Left kidney (tissue), 2 donors: Measurements from ENCODE around the gene ITGBL1. TPM values are rescaled to one million over a fixed set of nuclear protein-coding genes. Genes with fewer than 3 reads are reported as not detected.

Experiments used
- DNase-seq: peaks from one replicate; pipeline ENCODE4 v3.0.0-alpha.2; 2013
- polyA plus RNA-seq: library from polyadenylated mRNA; unstranded; fragments of 120-200 nt; gene quantifications from one replicate; pipeline ENCODE4 v1.2.1, GENCODE V29; 2013; ENCODE audit not compliant: insufficient read length

Gene ITGBL1
- polyA plus RNA-seq, 1 donor: 0.90 TPM

- no peak for DNase-seq
Observed at GRCh38 chr13:101700598-101700997, 248.1 kb downstream of the ITGBL1 start.

- DNase-seq: no peak
Observed at GRCh38 chr13:101703081-101703480, 250.6 kb downstream of the ITGBL1 start.

GRCh38 chr13:101703838-101704237 lies 251.4 kb downstream of the ITGBL1 start:
- DNase-seq: no peak

GRCh38 chr13:101706651-101707050 lies 254.2 kb downstream of the ITGBL1 start:
- DNase-seq: no peak

GRCh38 chr13:101707659-101708058 lies 255.2 kb downstream of the ITGBL1 start:
- no peak for DNase-seq

GRCh38 chr13:101708115-101708514 lies 255.6 kb downstream of the ITGBL1 start:
- no peak for DNase-seq

GRCh38 chr13:101709952-101710351 lies 257.5 kb downstream of the ITGBL1 start:
- DNase-seq: no peak

GRCh38 chr13:101711307-101712025 lies 259.0 kb downstream of the ITGBL1 start:
- DNase-seq: no peak

- no peak for DNase-seq
Observed at GRCh38 chr13:101712026-101712348, 259.5 kb downstream of the ITGBL1 start.

- no peak for DNase-seq
Observed at GRCh38 chr13:101714195-101714594, 261.7 kb downstream of the ITGBL1 start.

- no peak for DNase-seq
Observed at GRCh38 chr13:101717353-101717752, 264.9 kb downstream of the ITGBL1 start.

GRCh38 chr13:101718496-101718895 lies 266.0 kb downstream of the ITGBL1 start:
- DNase-seq: no peak

- DNase-seq: no peak
Observed at GRCh38 chr13:101726681-101727080, 274.2 kb downstream of the ITGBL1 start.

- DNase-seq: no peak
Observed at GRCh38 chr13:101727118-101727517, 274.6 kb downstream of the ITGBL1 start.

GRCh38 chr13:101728021-101728420 lies 275.5 kb downstream of the ITGBL1 start:
- DNase-seq: no peak

GRCh38 chr13:101728615-101729014 lies 276.1 kb downstream of the ITGBL1 start:
- no peak for DNase-seq

- no peak for DNase-seq
Observed at GRCh38 chr13:101730420-101731000, 278.0 kb downstream of the ITGBL1 start.

- no peak for DNase-seq
Observed at GRCh38 chr13:101736566-101736965, 284.1 kb downstream of the ITGBL1 start.

- DNase-seq: no peak
Observed at GRCh38 chr13:101738336-101738735, 285.9 kb downstream of the ITGBL1 start.

- DNase-seq: no peak
Observed at GRCh38 chr13:101739382-101740178, 287.1 kb downstream of the ITGBL1 start.

- DNase-seq: no peak
Observed at GRCh38 chr13:101746513-101746912, 294.0 kb downstream of the ITGBL1 start.

GRCh38 chr13:101747039-101747438 lies 294.6 kb downstream of the ITGBL1 start:
- DNase-seq: no peak

- no peak for DNase-seq
Observed at GRCh38 chr13:101749584-101749983, 297.1 kb downstream of the ITGBL1 start.
